BLaER1 (cell line): ENCODE results near the gene CACNA1F.
A peak's percentile ranks its signal among the peaks of the same experiment; 100 is the strongest.

ENCODE experiments used
- H3K27ac ChIP-seq: shearing (Covaris generic); formaldehyde crosslinking; 2 replicates; pipeline ENCODE4 v1.8.1; 2022
- H3K27me3 ChIP-seq: shearing (Covaris generic); formaldehyde crosslinking; 2 replicates; pipeline ENCODE4 v1.8.1; 2022
- H3K36me3 ChIP-seq: shearing (Covaris generic); formaldehyde crosslinking; 2 replicates; pipeline ENCODE4 v1.8.1; 2022
- H3K4me1 ChIP-seq: shearing (Covaris generic); formaldehyde crosslinking; 2 replicates; pipeline ENCODE4 v1.8.1; 2022
- H3K4me2 ChIP-seq: shearing (Covaris generic); formaldehyde crosslinking; 2 replicates; pipeline ENCODE4 v1.8.1; 2022
- H3K4me3 ChIP-seq: shearing (Covaris generic); formaldehyde crosslinking; 2 replicates; pipeline ENCODE4 v1.8.1; 2022
- H3K9ac ChIP-seq: shearing (Covaris generic); formaldehyde crosslinking; 2 replicates; pipeline ENCODE4 v1.8.1; 2022
- H3K9me3 ChIP-seq: shearing (Covaris generic); formaldehyde crosslinking; 2 replicates; pipeline ENCODE4 v1.8.1; 2022
- H4K20me1 ChIP-seq: shearing (Covaris generic); formaldehyde crosslinking; 2 replicates; pipeline ENCODE4 v1.8.1; 2022
- Cebpa-rat ChIP-seq: shearing (Covaris generic); IDR thresholded peaks from 2 replicates; pipeline ENCODE4 v1.8.1; 2022

The CACNA1F gene

GRCh38 chrX:49269767-49270248, 36.7 kb upstream of the CACNA1F start, which contains the start of gene PPP1R3F:
TSS of gene PPP1R3F (plus strand) at chrX:49269793. CDS start at chrX:49269870, 77 bp downstream.
- peaks cover 28% of the 10 kb centered on the region for H4K20me1 ChIP-seq
- peak within 1 kb of the TSS; percentile 80 for H3K4me2 ChIP-seq
- peak within 1 kb of the TSS; percentile 86 for H3K9ac ChIP-seq
- peaks cover 60% of the 10 kb centered on the region for H3K27me3 ChIP-seq
- H3K36me3 ChIP-seq = no peaks in the 10 kb centered on the region
- H3K4me3 ChIP-seq = peak within 1 kb of the TSS; percentile 76
- peaks cover 31% of the 10 kb centered on the region for H3K4me1 ChIP-seq
- peaks cover 16% of the 10 kb centered on the region; the same call in 1 of the 2 replicates for H3K9me3 ChIP-seq
- H3K27ac ChIP-seq = peak within 1 kb of the TSS; percentile 93
- no peak for TF ChIP-seq Cebpa-rat

GRCh38 chrX:49269010-49269766, 36.0 kb upstream of the CACNA1F start:
- peak overlapping the region; percentile 93 for H3K27ac ChIP-seq
- peak overlapping the region; percentile 86 for H3K9ac ChIP-seq
- H3K4me2 ChIP-seq = peak overlapping the region; percentile 76
- TF ChIP-seq Cebpa-rat = no peak
- peaks cover 54% of the 10 kb centered on the region for H3K27me3 ChIP-seq
- peaks cover 22% of the 10 kb centered on the region for H4K20me1 ChIP-seq
- peak overlapping the region; percentile 76 for H3K4me3 ChIP-seq
- H3K4me1 ChIP-seq = peaks cover 31% of the 10 kb centered on the region
- no peaks in the 10 kb centered on the region for H3K36me3 ChIP-seq
- peaks cover 16% of the 10 kb centered on the region; the same call in 1 of the 2 replicates for H3K9me3 ChIP-seq

GRCh38 chrX:49268702-49269009, 35.5 kb upstream of the CACNA1F start:
- H3K27ac ChIP-seq = peak overlapping the region; percentile 65
- H3K27me3 ChIP-seq = peaks cover 54% of the 10 kb centered on the region
- TF ChIP-seq Cebpa-rat = no peak
- H3K36me3 ChIP-seq = no peaks in the 10 kb centered on the region
- peak overlapping the region; percentile 72 for H3K9ac ChIP-seq
- H3K4me3 ChIP-seq = peak overlapping the region; percentile 76
- H3K4me2 ChIP-seq = peak overlapping the region; percentile 76
- peaks cover 17% of the 10 kb centered on the region for H4K20me1 ChIP-seq
- peaks cover 16% of the 10 kb centered on the region; the same call in 1 of the 2 replicates for H3K9me3 ChIP-seq
- peaks cover 31% of the 10 kb centered on the region for H3K4me1 ChIP-seq

GRCh38 chrX:49266523-49267445, 33.6 kb upstream of the CACNA1F start:
- no peak overlapping the region for H3K9ac ChIP-seq
- TF ChIP-seq Cebpa-rat = no peak
- H3K36me3 ChIP-seq = no peaks in the 10 kb centered on the region
- no peaks in the 10 kb centered on the region; the same call in 1 of the 2 replicates for H4K20me1 ChIP-seq
- peaks cover 43% of the 10 kb centered on the region for H3K27me3 ChIP-seq
- no peak overlapping the region for H3K4me2 ChIP-seq
- H3K9me3 ChIP-seq = peaks cover 16% of the 10 kb centered on the region; the same call in 1 of the 2 replicates
- H3K4me3 ChIP-seq = no peak overlapping the region
- H3K4me1 ChIP-seq = peaks cover 21% of the 10 kb centered on the region
- no peak overlapping the region for H3K27ac ChIP-seq

- H3K4me3 ChIP-seq = no peak within 1 kb of the TSS
- H4K20me1 ChIP-seq = no peaks in the 10 kb centered on the region; the same call in 1 of the 2 replicates
- no peaks in the 10 kb centered on the region for H3K36me3 ChIP-seq
- no peak for TF ChIP-seq Cebpa-rat
- peaks cover 67% of the 10 kb centered on the region for H3K27me3 ChIP-seq
- H3K4me2 ChIP-seq = no peak within 1 kb of the TSS
- 0 out of 2 replicates have a peak, but pooled peaks cover 5% of the 10 kb centered on the region for H3K9me3 ChIP-seq
- no peak within 1 kb of the TSS for H3K27ac ChIP-seq
- no peak within 1 kb of the TSS for H3K9ac ChIP-seq
- H3K4me1 ChIP-seq = peaks cover 6% of the 10 kb centered on the region
Observed at GRCh38 chrX:49264460-49264859, 31.3 kb upstream of the CACNA1F start, which contains the start of gene FOXP3. TSS of gene FOXP3 (minus strand) at chrX:49264710. CDS start at chrX:49258505, 6,205 bp downstream.

- Histone ChIP-seq H3K4me1 (peaks cover 6% of the 10 kb centered on the region), H3K27me3 (peaks cover 75% of the 10 kb centered on the region), H3K27ac (no peak overlapping the region), H3K36me3 (no peaks in the 10 kb centered on the region), H3K9me3 (no peaks in the 10 kb centered on the region), H3K9ac (no peak overlapping the region), H4K20me1 (no peaks in the 10 kb centered on the region; the same call in 1 of the 2 replicates), H3K4me2 (no peak overlapping the region), H3K4me3 (no peak overlapping the region)
- TF ChIP-seq Cebpa-rat = no peak
Observed at GRCh38 chrX:49263631-49264030, 30.5 kb upstream of the CACNA1F start.

GRCh38 chrX:49262603-49263002, 29.5 kb upstream of the CACNA1F start:
- no peak overlapping the region for H3K4me2 ChIP-seq
- H3K4me3 ChIP-seq = no peak overlapping the region
- H3K36me3 ChIP-seq = no peaks in the 10 kb centered on the region
- no peaks in the 10 kb centered on the region for H3K4me1 ChIP-seq
- no peaks in the 10 kb centered on the region; the same call in 1 of the 2 replicates for H4K20me1 ChIP-seq
- TF ChIP-seq Cebpa-rat = no peak
- H3K27ac ChIP-seq = no peak overlapping the region
- H3K9me3 ChIP-seq = no peaks in the 10 kb centered on the region
- H3K9ac ChIP-seq = no peak overlapping the region
- peaks cover 79% of the 10 kb centered on the region for H3K27me3 ChIP-seq

- H3K27me3 ChIP-seq = peaks cover 61% of the 10 kb centered on the region
- no peak overlapping the region for H3K9ac ChIP-seq
- no peaks in the 10 kb centered on the region for H3K9me3 ChIP-seq
- H3K4me2 ChIP-seq = no peak overlapping the region
- H3K4me1 ChIP-seq = peaks cover 6% of the 10 kb centered on the region; the same call in 1 of the 2 replicates
- no peak overlapping the region for H3K27ac ChIP-seq
- no peaks in the 10 kb centered on the region; the same call in 1 of the 2 replicates for H4K20me1 ChIP-seq
- TF ChIP-seq Cebpa-rat = no peak
- no peaks in the 10 kb centered on the region for H3K36me3 ChIP-seq
- H3K4me3 ChIP-seq = no peak overlapping the region
Observed at GRCh38 chrX:49260221-49260985, 27.3 kb upstream of the CACNA1F start.

- no peak overlapping the region for H3K27ac ChIP-seq
- H3K4me3 ChIP-seq = no peak overlapping the region
- TF ChIP-seq Cebpa-rat = no peak
- H3K27me3 ChIP-seq = peaks cover 52% of the 10 kb centered on the region
- H3K4me2 ChIP-seq = no peak overlapping the region
- H3K4me1 ChIP-seq = peaks cover 6% of the 10 kb centered on the region; the same call in 1 of the 2 replicates
- H3K9me3 ChIP-seq = no peaks in the 10 kb centered on the region
- no peaks in the 10 kb centered on the region for H3K36me3 ChIP-seq
- no peaks in the 10 kb centered on the region; the same call in 1 of the 2 replicates for H4K20me1 ChIP-seq
- no peak overlapping the region for H3K9ac ChIP-seq
Observed at GRCh38 chrX:49258749-49259124, 25.6 kb upstream of the CACNA1F start.
